Hematopoietic multipotent progenitor cell (in vitro differentiated cells): ENCODE results near the gene C1orf74. TPM values are rescaled to one million over a fixed set of nuclear protein-coding genes. Genes with fewer than 3 reads are reported as not detected.

Source experiments
- DNase-seq, 3 donors: peaks; one replicate each; pipeline ENCODE4 v3.0.0-alpha.2; 2011 to 2015; ENCODE audit warnings: low read depth in 2 of 3, low spot score in 2 of 3
- total RNA-seq: library from RNA; depleted of rRNA; stranded (reverse); fragments of >200 nt; gene quantifications from one replicate; pipeline ENCODE4 v1.2.3, GENCODE V29; 2012

C1orf74 gene
- total RNA-seq: 3.5 TPM

GRCh38 chr1:209784265-209785169 lies at the start of gene C1orf74:
Gene C1orf74, minus strand, starts transcription at chr1:209784559. Its CDS starts 925 bp downstream, at chr1:209783634.
- DNase-seq: peak; percentile 96 to 99 (median 98)

DNA sequence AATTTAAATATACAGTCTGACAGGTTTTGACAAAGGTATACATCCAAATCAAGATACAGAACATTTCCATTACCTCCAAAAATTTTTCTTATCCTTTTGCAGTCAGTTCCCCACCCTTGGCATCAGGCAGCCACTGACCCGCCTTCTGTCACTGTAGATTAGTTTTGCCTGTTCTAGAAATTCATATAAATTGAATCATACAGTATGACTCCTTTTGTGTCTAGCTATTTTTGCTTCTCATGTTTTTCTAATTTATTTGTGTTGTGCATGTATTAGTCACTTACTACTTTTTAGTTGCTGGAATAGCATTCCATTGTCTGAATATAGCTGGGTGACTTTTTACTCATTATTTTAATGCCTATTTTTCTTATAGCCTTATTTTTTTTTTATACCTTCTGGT lies 47.3 kb upstream of the C1orf74 start:
- DNase-seq: no peak

DNA sequence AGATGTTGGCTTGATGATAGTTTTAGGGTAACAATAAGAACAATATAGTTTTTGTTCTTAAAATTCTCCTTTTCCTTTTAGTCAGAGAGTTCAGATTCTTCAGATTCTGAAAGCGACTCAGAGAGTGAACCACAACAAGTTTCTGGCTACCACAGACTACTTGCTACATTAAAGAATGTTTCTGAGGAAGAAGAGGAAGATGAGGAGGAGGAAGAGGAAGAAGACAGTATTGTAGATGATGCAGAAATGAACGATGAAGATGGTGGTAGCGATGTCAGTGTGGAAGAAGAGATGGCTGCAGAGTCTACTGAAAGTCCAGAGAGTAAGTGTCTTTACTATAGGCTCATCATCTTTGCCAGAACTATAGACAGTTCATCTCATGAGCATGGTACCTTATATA lies 46.4 kb upstream of the C1orf74 start:
- DNase-seq: no peak

GRCh38 chr1:209829716-209830115 lies 45.4 kb upstream of the C1orf74 start:
- no peak for DNase-seq

GRCh38 chr1:209827384-209828262 lies 43.3 kb upstream of the C1orf74 start, which contains the start of gene UTP25:
Gene UTP25, plus strand, starts transcription at chr1:209827972. Its CDS starts 92 bp downstream, at chr1:209828064.
- peak; percentile 82 to 98 (median 96) for DNase-seq

- DNase-seq: no peak
Observed at GRCh38 chr1:209825591-209826434, 41.5 kb upstream of the C1orf74 start.

DNA sequence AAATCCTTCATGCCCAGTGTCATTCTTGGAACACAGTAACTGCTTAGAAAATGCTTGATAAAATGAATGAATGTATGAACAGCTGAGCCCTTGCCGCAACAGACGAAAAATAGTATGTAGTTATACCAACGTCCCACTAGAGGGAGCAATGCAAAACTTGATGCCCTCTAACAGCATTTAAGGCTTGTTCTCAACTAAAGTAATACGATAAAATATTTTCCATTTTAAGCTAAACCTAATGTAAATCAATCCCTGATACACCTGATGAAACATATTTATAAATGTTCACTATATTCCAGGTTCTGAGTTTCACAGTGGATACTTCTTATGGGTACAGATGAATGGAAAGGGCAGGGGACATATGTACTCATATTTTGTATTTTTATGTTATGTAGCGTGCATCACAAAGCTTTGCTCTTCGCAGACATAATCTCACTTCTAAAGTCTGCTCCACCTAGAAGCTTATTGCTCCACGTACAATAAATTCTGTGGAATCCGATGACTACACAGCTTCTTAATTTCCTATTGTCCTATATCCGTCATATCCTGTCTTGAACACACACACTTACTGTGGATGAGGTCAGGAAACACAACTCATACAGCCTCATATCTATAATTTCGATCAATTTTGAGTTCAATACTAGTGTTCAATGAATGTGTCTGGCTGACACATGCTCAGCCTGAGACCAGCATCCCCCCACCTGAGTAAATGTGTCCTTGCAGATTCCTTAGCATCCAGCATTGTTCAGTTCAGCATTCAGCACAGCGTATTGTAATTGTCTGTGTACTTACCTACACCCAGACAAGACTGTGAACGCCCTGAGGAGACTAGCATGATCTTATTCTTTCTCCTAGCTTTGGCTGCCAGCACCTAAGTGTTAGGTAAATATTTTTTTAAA lies 39.0 kb upstream of the C1orf74 start:
- peak; percentile 17 to 76 (median 49) for DNase-seq

GRCh38 chr1:209822706-209823105 lies 38.3 kb upstream of the C1orf74 start:
- no peak for DNase-seq

DNA sequence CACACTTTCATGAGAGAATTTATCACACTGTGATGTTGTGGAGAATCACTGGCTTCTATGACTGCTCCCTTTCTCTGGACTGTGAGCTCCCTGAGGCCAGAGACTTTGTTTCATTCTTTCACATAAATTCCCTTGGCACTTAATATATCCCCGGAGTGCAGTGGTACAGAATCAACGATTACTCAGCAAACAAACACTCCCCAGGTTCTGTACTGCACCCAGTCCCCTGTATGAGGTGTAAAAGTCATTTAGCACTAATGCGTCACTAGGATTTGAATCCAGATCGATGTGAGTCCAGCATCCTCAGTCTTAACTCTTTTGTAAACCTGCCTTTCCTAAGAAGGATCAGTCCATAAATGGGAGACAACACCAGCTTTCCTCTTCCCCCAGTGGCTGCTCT lies 36.6 kb upstream of the C1orf74 start:
- DNase-seq: no peak

GRCh38 chr1:209819058-209819457 lies 34.7 kb upstream of the C1orf74 start:
- no peak for DNase-seq

DNA sequence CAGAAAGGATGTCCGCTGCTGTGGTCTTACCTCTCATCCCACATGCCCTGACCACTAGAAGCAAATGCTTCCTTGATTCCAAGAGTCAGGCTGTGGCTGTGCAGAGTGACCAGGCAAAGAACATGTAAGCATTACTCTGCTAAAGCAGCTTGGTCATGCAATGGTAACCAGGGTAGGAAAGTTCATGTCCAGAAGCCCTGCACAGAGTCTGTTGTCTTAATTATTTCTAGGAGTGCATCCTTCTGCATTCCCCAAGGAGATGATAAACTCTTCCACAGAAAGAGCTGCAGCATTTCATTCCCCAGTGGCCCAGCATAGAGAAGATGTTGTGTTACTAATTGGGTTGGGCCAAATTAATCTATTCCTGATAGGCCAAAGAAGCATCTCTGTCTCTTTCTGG lies 33.3 kb upstream of the C1orf74 start:
- DNase-seq: no peak

DNA sequence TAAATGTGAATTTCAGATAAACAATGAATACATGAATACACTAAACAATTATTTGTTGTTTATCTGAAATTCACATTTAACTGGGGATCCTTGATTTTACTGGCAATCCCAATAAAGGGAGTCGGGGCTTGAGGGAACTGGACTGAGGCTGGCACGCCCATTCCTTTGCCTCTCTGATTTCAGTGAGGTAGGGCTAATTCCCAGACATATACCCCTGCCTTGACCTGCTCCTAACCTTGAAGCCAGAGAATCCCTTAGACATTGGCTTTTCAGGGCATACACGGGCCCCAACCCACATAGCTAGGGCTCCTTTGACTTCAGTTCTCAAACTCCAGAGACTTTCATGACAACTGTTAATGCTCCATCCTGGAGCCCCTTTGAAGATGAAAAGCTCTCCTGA lies 32.6 kb upstream of the C1orf74 start:
- DNase-seq: no peak

DNA sequence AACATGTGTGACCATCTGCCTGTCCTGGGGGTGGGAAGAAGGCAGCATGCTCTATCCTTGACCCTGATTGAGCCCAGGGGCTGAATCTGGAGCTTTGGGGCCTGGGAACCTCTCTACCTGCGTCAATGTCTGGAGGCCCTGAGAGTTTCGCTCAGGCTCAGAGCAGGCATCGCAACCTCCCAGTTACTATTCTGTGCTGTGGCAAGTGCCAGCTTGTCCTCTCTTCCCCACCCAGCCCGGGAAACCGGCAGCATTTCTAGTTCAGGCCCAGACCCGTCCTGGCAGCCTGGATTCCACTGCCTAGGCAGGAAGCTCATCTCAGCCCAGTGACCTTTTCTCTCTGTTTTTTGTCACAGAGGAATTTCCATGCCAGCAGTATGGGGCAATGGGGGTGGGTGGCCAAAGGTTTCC lies 31.6 kb upstream of the C1orf74 start:
- no peak for DNase-seq

DNA sequence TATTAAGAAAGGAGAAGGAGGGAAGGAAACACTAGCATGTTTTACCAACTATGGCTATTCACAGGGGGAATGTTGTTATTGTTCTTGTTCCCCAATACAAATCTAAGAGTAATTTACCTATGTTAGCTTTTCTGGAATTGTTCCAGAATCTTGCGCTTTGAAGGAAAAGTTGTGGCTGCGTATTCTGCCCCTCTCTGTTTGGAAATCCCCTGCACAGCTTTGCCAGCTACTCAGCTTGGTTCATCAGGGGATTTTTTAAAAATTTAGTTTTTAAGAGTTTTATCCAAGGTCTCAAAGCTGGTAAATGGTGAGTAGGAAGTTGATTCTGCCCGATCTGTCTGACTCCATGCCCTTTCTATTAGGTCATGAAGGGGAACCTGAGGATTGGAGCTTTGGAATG lies 31.1 kb upstream of the C1orf74 start:
- DNase-seq: no peak

DNA sequence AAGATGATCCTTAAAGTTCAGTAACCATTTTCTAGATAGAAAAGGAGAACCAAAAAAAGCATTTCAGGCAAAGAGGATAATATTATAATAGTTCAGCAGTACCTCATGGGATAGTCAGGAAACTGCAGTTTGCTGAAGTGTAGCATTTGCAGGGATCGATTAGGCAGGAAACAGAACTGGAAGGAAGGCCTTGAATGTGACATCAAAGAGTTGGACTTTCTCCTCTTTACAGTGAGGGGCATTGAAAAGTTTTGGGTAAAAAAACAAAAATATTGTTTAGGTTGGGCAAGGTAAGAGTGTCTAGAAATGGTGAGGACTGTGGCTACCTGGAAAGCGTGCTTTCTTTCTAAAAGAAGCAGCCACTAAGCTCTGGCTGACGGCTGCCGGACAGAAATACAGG lies 29.5 kb upstream of the C1orf74 start:
- DNase-seq: no peak

- DNase-seq: no peak
Observed at GRCh38 chr1:209810783-209811182, 26.4 kb upstream of the C1orf74 start.

DNA sequence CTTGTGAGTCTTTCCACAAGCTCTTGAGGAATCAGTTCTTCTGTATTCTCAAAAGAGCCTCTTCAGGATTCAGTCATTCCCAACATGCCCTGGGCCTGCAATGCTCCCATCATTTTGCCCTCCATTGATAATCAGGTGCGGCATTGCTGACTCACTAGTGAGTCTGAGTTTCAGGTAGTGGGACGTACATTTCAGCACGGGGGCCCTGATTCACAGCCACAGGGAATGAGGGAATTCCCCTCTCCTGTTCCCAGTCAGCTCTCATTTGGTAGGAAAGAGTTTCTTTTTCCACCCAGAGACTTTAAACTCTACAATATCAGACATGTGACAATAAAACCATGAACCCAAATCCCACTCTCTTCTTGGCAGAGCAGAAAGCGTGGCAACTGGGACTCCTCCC lies 25.3 kb upstream of the C1orf74 start:
- no peak for DNase-seq

GRCh38 chr1:209808059-209808581 lies 23.8 kb upstream of the C1orf74 start:
- no peak for DNase-seq

DNA sequence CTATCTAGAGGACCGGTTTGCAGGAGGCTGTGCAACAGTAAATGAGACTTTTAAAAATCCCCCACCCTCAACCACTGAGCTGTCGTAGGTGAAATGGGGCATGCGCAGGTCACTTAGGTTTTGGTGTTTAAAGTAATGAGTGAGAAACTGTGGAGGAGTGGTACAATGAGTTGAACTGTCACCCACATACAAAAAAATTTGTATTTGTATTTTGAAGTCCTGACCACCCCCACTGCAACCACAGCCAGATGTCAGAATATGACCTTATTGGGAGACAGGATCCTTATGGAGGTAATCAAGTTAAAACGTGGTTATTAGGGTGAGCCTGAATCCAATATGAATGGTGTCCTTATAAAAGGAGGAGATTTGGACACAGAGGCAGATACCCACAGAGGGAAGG lies 23.1 kb upstream of the C1orf74 start:
- no peak for DNase-seq
